GM12891 (cell line): ENCODE measurements around the gene XXYLT1.
A peak's percentile ranks its signal among the peaks of the same experiment; 100 is the strongest.

Source experiments
- DNase-seq: peaks from one replicate; pipeline ENCODE4 v3.0.0; 2011; ENCODE audit warnings: low spot score; ENCODE audit not compliant: insufficient read length
- FAIRE-seq: peaks from 2 replicates; lab custom pipeline; 2011; peaks lifted over from hg19 to GRCh38; lab: Jason Lieb, UNC
- PAX5 ChIP-seq: IDR thresholded peaks from 2 replicates; pipeline ENCODE4 v1.6.1; 2011; ENCODE audit warnings: low read length, moderate library complexity, mild to moderate bottlenecking; ENCODE audit not compliant: insufficient read depth, severe bottlenecking
- POLR2A ChIP-seq: IDR thresholded peaks from 2 replicates; pipeline ENCODE4 v1.6.1; 2011; ENCODE audit warnings: low read depth, low read length, control low read depth
- POLR2AphosphoS5 ChIP-seq: IDR thresholded peaks from 2 replicates; pipeline ENCODE4 v1.6.1; 2011; ENCODE audit warnings: low read depth, low read length, control low read depth
- POU2F2 ChIP-seq: IDR thresholded peaks from 2 replicates; pipeline ENCODE4 v1.6.1; 2011; ENCODE audit warnings: low read depth, mild to moderate bottlenecking, control low read depth, low read length, moderate library complexity
- SPI1 ChIP-seq: IDR thresholded peaks from 2 replicates; pipeline ENCODE4 v1.6.1; 2011; ENCODE audit warnings: low read depth, low read length, control low read depth
- TAF1 ChIP-seq: IDR thresholded peaks from 2 replicates; pipeline ENCODE4 v1.6.1; 2011; ENCODE audit warnings: low read depth, low read length, control low read depth

The XXYLT1 gene

DNA sequence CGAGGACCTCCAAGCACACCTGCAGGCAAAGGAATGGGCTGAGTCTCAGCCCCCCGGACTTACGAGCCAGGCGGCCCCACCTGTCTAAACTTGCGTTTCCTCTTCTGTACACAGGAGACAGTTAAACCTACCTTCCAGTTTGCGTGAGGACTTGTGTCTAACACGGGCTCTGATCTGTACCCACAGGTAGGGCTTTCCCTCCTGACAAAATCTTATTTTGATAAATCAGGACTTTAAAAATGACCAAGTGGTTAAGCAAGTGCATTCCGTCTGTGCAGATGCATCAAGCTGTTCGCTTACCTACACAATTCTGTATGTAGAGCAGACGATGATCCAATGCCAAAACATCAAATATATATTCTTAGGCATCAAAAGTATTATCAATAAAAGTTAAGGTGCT is 238.0 kb downstream of the XXYLT1 start:
- TF ChIP-seq POLR2A (no peak), POU2F2 (no peak), POLR2AphosphoS5 (no peak), TAF1 (no peak), SPI1 (no peak), PAX5 (no peak)
- no peak for DNase-seq
- FAIRE-seq: no peak

DNA sequence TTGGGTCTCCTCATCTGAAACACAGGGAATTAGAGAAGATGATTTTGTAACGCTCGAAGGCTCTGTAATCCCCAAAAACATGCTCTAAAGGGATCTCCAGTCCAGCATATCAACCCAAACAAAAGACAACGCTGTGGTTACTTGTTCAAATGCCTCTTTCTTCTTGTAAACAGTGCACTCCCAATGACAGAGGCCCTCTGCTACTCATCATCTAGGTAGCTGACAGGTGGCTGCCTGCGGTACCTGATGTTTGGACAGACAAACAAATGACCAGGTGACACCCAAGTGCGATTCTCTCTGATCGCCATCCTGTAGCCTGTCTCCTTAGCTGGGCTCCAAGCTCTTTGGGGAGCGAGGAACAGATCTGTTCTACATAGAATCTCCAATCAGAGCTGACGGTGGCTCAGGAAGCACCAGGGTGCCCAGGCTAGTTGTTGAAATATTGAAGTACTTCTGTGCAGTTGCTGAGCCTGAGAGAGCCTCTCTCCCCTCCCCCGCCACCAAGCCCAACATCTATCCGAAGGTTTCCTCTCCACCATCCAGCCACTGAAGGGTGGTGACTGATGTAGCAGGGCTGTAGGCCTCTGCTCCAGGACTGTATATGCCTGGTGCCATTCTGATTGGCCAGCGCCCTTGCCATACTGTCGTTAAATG is 238.7 kb downstream of the XXYLT1 start:
- DNase-seq (no peak), FAIRE-seq (no peak)
- no peak for TF ChIP-seq SPI1
- no peak for TF ChIP-seq POLR2AphosphoS5
- TF ChIP-seq POU2F2: no peak
- no peak for TF ChIP-seq POLR2A
- no peak for TF ChIP-seq PAX5
- no peak for TF ChIP-seq TAF1

DNA sequence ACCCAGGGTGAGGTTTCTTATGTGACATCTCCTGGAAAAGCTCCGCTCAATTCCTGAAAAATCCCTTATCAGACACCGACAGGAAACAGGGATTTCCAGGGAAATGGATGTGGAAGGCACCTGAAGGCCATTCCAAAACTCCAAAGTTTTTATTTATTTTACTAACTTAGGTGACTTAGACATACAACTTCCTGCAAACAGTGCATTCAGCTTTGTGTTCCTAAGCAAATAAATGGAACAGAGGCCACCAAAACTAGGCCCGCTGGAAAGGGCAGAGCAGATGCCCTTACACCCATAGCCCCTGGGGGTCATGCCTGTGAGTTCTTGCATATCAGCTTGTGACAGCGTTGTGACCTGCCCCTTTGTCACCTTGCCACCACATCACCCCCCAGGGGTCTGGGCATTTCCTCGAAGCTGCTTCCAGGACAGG is 239.4 kb downstream of the XXYLT1 start:
- DNase-seq: no peak
- TF ChIP-seq POLR2AphosphoS5 (no peak), SPI1 (no peak), POU2F2 (no peak), TAF1 (no peak), POLR2A (no peak), PAX5 (no peak)
- no peak for FAIRE-seq

DNA sequence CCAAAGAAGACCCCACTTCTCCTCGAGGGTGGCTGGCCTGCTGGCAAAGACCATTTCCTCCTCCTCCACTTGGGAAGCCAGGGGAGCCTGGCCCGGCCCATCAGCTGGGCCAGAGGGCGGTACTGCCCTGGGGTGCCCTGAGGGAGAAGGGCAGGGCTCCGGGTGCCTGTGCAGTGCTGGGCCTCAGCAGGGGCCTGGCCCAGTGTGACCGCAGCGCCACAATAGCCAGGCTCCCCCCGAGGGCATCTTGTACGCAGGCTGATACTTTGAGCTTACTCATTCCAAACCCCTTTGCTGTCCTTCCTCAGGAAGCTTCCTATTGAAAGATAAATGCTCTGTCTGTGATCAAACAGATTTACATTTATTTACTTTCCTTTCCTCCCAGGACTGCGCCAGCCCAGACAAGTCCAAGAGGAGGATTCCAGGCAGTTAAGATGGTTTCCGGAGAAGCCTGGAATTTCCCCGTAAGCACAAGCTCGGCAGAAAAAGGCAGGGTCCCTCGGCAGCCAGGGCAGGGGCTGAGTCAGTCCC is 240.1 kb downstream of the XXYLT1 start:
- DNase-seq: no peak
- FAIRE-seq: no peak
- no peak for TF ChIP-seq POLR2A
- TF ChIP-seq POU2F2: no peak
- TF ChIP-seq SPI1: no peak
- no peak for TF ChIP-seq TAF1
- TF ChIP-seq PAX5: no peak
- no peak for TF ChIP-seq POLR2AphosphoS5

DNA sequence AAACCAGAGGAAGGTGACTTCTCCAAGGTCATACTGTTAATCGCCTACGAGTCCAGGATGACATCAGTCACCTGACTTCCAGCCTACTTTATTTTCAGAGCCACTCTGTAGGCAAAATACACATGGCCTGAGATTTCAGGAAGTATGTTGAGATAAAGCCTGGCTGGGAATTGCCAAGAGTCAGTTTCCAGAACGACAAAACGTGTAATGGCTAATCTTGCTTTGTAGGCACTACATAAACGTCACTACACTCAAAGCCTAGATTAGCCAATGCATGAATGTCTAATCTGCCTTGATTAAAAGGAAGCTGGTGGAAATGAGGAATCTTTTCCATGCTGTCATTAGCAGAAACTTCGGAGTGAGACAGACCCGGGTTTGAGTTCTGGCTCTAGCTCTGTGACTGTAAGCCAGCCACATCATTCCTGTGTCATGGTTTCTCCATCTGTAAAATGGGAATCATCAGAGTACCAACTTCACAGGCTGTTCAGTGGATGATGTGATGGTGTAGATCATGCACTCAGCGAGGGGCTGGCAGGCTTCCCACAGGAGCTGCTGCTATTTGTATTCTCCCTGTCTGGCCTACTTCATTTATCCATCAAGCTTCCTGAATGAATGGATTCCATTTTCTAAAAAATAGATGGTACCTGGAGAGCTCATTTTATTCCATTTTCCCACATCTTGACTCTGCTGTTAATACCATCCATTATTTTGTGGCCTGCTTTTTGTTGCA is 241.9 kb downstream of the XXYLT1 start:
- FAIRE-seq: no peak
- DNase-seq: no peak
- TF ChIP-seq POLR2AphosphoS5: no peak
- TF ChIP-seq PAX5: no peak
- TF ChIP-seq SPI1: no peak
- no peak for TF ChIP-seq TAF1
- no peak for TF ChIP-seq POU2F2

DNA sequence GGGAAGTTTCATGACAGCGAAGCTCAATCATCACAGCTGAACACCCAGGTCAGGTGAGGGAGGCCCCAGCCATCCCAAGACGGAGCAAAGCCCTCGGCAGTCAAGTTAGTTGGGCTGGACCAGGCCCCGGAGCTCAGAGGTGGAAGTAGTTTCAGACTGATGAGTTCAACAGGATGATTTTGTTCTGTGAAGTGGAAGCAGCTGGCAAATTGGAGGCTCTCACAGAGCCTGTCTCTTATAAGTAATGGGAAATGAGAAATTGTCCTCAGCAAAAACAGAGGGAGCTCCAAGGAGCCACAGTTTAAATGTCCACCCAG is 245.1 kb downstream of the XXYLT1 start:
- TF ChIP-seq SPI1 (no peak), POLR2A (no peak), PAX5 (no peak), POLR2AphosphoS5 (no peak), POU2F2 (no peak), TAF1 (no peak)

DNA sequence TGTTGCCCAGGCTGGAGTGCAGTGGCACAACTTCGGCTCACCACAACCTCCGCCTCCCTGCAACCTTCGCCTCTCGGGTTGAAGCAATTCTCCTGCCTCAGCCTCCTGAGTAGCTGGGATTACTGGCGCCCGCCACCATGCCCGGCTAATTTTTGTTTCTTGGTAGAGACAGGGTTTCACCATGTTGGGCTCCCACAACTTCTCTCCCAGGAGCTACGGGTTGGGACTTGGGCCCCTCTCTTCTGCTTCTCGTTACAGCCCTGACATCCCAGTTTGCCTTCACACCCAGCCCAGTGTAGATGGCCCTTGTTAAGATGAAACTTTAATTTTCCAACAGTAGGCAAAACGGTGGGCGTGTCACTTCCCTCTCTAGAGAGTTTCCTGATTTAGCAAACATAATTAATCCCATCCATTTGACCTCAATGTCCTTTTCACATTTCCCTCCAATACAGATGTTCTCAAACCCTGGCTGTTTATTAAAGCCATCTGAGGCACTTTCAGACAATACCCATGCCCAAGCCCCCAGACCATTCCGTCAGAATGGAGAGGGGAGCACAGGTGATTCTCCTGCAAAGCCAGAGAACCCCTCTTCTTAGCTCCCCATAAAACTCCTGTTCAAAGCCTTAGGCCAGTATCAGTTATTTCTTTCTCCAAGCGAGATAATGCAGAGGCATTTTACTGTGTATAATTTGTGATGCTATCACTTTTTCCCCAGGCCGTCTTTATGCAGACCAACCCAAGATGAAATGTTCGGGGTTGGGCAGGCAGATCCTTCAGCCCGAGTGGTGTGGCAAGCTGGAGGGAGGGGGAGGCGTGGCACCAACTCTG is 245.7 kb downstream of the XXYLT1 start:
- FAIRE-seq (no peak), DNase-seq (no peak)
- TF ChIP-seq POLR2A (no peak), SPI1 (no peak), TAF1 (no peak)

More for the DNA sequence above, 245.1 kb downstream of the XXYLT1 start:
- FAIRE-seq: no peak
- no peak for DNase-seq

DNA sequence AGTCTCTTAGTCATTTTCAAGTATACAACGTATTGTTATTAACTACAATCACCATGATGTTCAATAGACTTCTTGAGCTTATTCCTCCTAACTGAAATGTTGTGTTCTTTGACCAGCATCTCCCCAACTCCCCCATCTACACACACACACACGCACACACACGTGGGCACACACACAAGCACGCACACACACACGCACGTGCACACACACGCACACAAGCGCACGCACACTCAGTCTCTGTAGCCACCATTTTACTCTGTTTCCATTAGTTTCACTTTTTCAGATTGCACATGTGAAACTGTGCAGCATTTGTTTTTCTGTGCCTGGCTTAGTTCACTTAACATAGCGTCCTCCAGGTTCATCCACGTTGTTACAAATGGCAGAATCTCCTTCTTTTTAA is 247.0 kb downstream of the XXYLT1 start:
- TF ChIP-seq POU2F2 (no peak), POLR2AphosphoS5 (no peak), SPI1 (no peak), PAX5 (no peak), TAF1 (no peak)
- no peak for DNase-seq
- peak; percentile 55 for FAIRE-seq

DNA sequence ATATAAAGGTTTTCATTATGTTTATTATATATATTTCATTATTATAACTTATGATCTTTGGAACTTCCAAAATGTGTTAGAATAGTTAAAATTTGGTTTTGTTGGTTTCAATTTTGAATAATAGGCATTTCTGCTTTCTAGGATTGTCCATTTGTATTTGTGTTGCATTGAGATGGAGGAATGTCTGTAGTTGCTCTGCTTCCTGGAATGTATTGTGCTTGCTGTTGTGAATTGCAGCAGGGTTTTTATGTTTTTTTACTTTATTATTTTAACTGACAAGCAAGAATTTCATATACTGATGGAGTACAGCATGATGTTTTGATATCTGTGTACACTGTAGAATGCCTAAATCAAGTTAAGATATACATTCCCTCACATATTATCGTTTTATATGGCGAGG is 247.4 kb downstream of the XXYLT1 start:
- DNase-seq (no peak), FAIRE-seq (no peak)
- TF ChIP-seq PAX5 (no peak), POLR2AphosphoS5 (no peak), POLR2A (no peak), SPI1 (no peak), POU2F2 (no peak), TAF1 (no peak)
